HepG2 (cell line): Measurements from ENCODE around the gene AJUBA. TPM values are rescaled to one million over a fixed set of nuclear protein-coding genes. Genes with fewer than 3 reads are reported as not detected.

Source experiments
- CEBPG ChIP-seq: IDR thresholded peaks from 2 replicates; pipeline ENCODE4 v1.6.1; 2016
- ELF3 ChIP-seq: IDR thresholded peaks from 2 replicates; pipeline ENCODE4 v1.6.1; 2016; ENCODE audit warnings: missing genetic modification reagents, missing compliant biosample characterization
- FLYWCH1 ChIP-seq: sonication (generic); formaldehyde crosslinking; IDR thresholded peaks from 2 replicates; pipeline ENCODE4 v1.8.1; 2023; ENCODE audit warnings: mild to moderate bottlenecking, missing genetic modification reagents
- FOXA1 ChIP-seq, 2 experiments: fragments of 450-650 bp in 1 of 2; sonication (generic) in 1 of 2; formaldehyde crosslinking in 1 of 2; IDR thresholded peaks; 2 replicates each; pipeline versions ENCODE4 v1.4.0 to v1.6.1; 2016 to 2020; ENCODE audit warnings: missing genetic modification reagents in 1 of 2
- FOXP4 ChIP-seq: sonication (generic); formaldehyde crosslinking; IDR thresholded peaks from 2 replicates; pipeline ENCODE4 v1.4.0; 2020; ENCODE audit warnings: missing genetic modification reagents
- KLF12 ChIP-seq: sonication (generic); formaldehyde crosslinking; IDR thresholded peaks from 2 replicates; pipeline ENCODE4 v1.4.0; 2020; ENCODE audit warnings: missing genetic modification reagents, borderline replicate concordance
- MTF2 ChIP-seq: sonication (generic); formaldehyde crosslinking; IDR thresholded peaks from 2 replicates; pipeline ENCODE4 v1.5.0; 2020; ENCODE audit warnings: missing genetic modification reagents, borderline replicate concordance
- PREB ChIP-seq: sonication (generic); formaldehyde crosslinking; IDR thresholded peaks from 2 replicates; pipeline ENCODE4 v1.4.0; 2020; ENCODE audit warnings: missing genetic modification reagents
- RAD21 ChIP-seq: fragments of 450-650 bp; formaldehyde crosslinking; IDR thresholded peaks from 2 replicates; pipeline ENCODE4 v1.5.0; 2020; ENCODE audit warnings: mild to moderate bottlenecking
- SP2 ChIP-seq: sonication (generic); formaldehyde crosslinking; IDR thresholded peaks from 2 replicates; pipeline ENCODE4 v1.5.1; 2020; ENCODE audit warnings: mild to moderate bottlenecking, missing genetic modification reagents
- ZNF331 ChIP-seq: sonication (generic); formaldehyde crosslinking; IDR thresholded peaks from 2 replicates; pipeline ENCODE4 v1.4.0; 2020; ENCODE audit warnings: missing genetic modification reagents
- polyA plus RNA-seq, 8 experiments: library from polyadenylated mRNA; depleted of rRNA in 3 of 8; stranded (reverse) in 7 of 8; unstranded in 1 of 8; fragments of >200 nt; fragmentation: Illumina TruSeq in 4 of 8; extraction: Trizol in 4 of 8; gene quantifications; 2 replicates each; pipeline versions ENCODE4 v1.2.1 to v1.2.3, GENCODE V29; 2011 to 2016; ENCODE audit warnings: low read depth in 4 of 8, missing spikeins in 1 of 8, mixed read lengths in 1 of 8; ENCODE audit not compliant: insufficient read depth in 1 of 8
- total RNA-seq, 5 experiments: library from RNA; depleted of rRNA; stranded (reverse); fragments of >200 nt; fragmentation: Illumina TruSeq; extraction: Trizol; gene quantifications; 2 replicates each; pipeline ENCODE4 v1.2.3, GENCODE V29; 2016; ENCODE audit warnings: low read depth in 1 of 5
- TF ChIP-seq, protein P1 (sequence below): sonication (generic); formaldehyde crosslinking; IDR thresholded peaks from one replicate; pipeline ENCODE4 v1.5.1; 2020; ENCODE audit warnings: mild to moderate bottlenecking, missing genetic modification reagents; ENCODE audit errors: not compliant biosample characterization
- TF ChIP-seq, protein P2 (sequence below): IDR thresholded peaks from 2 replicates; pipeline ENCODE4 v1.4.0; 2020; ENCODE audit warnings: mild to moderate bottlenecking, missing genetic modification reagents

The AJUBA gene
- total and polyA plus RNA-seq, 2 of the 13 experiments (the other 11 are each of a cell fraction or from before 2014, with no cell fraction given): 157 to 241 TPM

DNA sequence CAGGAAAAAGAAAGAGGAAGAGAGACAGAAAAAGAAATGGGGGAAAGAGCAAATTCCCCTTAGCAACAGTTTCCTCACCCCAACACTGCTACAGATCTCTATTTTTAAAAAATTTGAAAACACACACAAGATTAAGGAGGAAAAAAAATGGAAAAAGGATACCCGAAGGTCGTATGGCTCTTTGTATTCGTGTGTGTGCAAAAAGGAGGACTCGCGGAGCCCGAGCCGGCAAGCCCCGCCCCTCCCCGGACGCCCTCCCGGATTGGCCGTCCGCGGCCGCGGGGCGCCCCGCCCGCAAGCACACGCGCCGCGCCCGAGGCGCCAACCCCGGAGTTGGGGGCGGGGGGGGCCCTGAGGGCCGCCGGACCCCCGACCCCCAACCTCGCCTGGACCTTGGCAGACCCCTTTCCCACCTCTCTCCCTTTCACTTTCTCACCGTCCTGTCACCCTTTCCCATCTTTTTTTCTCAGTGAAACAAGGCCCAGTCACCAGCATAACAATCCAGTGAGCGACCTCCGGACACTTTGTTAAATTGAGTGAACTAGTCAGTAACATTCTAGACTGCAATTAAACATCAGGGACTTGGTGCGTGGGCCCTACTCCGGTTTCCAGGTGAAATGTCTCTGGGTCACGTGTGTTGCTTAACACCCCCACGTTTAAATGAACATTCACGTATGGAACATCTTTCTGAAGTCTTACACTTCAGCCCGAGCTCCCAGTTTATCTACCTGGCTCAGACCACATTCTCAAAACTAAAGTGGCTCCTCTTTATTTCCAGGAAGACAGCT, 27.8 kb upstream of the AJUBA start, which contains the start of gene C14orf93 (continued):
- TF ChIP-seq, protein P1, sequence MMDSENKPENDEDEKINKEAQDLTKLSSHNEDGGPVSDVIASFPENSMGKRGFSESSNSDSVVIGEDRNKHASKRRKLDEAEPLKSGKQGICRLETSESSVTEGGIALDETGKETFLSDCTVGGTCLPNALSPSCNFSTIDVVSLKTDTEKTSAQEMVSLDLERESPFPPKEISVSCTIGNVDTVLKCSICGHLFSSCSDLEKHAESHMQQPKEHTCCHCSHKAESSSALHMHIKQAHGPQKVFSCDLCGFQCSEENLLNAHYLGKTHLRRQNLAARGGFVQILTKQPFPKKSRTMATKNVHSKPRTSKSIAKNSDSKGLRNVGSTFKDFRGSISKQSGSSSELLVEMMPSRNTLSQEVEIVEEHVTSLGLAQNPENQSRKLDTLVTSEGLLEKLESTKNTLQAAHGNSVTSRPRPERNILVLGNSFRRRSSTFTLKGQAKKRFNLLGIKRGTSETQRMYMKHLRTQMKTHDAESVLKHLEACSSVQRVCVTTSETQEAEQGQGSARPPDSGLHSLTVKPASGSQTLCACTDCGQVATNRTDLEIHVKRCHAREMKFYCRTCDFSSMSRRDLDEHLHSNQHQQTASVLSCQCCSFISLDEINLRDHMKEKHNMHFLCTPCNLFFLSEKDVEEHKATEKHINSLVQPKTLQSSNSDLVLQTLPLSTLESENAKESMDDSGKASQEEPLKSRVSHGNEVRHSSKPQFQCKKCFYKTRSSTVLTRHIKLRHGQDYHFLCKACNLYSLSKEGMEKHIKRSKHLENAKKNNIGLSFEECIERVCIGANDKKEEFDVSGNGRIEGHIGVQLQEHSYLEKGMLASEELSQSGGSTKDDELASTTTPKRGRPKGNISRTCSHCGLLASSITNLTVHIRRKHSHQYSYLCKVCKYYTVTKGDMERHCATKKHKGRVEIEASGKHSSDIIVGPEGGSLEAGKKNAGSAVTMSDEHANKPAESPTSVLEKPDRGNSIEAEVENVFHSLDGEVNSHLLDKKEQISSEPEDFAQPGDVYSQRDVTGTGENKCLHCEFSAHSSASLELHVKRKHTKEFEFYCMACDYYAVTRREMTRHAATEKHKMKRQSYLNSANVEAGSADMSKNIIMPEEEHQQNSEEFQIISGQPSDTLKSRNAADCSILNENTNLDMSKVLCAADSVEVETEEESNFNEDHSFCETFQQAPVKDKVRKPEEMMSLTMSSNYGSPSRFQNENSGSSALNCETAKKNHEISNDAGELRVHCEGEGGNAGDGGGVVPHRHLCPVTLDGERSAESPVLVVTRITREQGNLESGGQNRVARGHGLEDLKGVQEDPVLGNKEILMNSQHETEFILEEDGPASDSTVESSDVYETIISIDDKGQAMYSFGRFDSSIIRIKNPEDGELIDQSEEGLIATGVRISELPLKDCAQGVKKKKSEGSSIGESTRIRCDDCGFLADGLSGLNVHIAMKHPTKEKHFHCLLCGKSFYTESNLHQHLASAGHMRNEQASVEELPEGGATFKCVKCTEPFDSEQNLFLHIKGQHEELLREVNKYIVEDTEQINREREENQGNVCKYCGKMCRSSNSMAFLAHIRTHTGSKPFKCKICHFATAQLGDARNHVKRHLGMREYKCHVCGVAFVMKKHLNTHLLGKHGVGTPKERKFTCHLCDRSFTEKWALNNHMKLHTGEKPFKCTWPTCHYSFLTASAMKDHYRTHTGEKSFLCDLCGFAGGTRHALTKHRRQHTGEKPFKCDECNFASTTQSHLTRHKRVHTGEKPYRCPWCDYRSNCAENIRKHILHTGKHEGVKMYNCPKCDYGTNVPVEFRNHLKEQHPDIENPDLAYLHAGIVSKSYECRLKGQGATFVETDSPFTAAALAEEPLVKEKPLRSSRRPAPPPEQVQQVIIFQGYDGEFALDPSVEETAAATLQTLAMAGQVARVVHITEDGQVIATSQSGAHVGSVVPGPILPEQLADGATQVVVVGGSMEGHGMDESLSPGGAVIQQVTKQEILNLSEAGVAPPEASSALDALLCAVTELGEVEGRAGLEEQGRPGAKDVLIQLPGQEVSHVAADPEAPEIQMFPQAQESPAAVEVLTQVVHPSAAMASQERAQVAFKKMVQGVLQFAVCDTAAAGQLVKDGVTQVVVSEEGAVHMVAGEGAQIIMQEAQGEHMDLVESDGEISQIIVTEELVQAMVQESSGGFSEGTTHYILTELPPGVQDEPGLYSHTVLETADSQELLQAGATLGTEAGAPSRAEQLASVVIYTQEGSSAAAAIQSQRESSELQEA: peak; percentile 18
- TF ChIP-seq KLF12 (CRISPR knock-in tag) (peak; percentile 48; the same call in 1 of the 2 replicates), ZNF331 (CRISPR knock-in tag) (peak; percentile 65; the same call in 1 of the 2 replicates), CEBPG (CRISPR knock-in tag) (peak; percentile 60; the same call in 1 of the 2 replicates), ELF3 (CRISPR knock-in tag) (peak; percentile 71), FLYWCH1 (CRISPR knock-in tag) (peak; percentile 95; the same call in 1 of the 2 replicates), PREB (no peak), FOXA1 (IDR thresholded peaks at IDR 0.05) (no peak), FOXA1 (CRISPR knock-in tag; IDR thresholded peaks at IDR 0.05) (0 out of 2 replicates have a peak, but pooled peaks have one; percentile 13), SP2 (CRISPR knock-in tag) (peak; percentile 55; the same call in 1 of the 2 replicates), FOXP4 (CRISPR knock-in tag) (peak; percentile 50), RAD21 (CRISPR knock-in tag) (no peak; the same call in 1 of the 2 replicates), MTF2 (CRISPR knock-in tag) (0 out of 2 replicates have a peak, but pooled peaks have one; percentile 56)
- TF ChIP-seq, protein P2, sequence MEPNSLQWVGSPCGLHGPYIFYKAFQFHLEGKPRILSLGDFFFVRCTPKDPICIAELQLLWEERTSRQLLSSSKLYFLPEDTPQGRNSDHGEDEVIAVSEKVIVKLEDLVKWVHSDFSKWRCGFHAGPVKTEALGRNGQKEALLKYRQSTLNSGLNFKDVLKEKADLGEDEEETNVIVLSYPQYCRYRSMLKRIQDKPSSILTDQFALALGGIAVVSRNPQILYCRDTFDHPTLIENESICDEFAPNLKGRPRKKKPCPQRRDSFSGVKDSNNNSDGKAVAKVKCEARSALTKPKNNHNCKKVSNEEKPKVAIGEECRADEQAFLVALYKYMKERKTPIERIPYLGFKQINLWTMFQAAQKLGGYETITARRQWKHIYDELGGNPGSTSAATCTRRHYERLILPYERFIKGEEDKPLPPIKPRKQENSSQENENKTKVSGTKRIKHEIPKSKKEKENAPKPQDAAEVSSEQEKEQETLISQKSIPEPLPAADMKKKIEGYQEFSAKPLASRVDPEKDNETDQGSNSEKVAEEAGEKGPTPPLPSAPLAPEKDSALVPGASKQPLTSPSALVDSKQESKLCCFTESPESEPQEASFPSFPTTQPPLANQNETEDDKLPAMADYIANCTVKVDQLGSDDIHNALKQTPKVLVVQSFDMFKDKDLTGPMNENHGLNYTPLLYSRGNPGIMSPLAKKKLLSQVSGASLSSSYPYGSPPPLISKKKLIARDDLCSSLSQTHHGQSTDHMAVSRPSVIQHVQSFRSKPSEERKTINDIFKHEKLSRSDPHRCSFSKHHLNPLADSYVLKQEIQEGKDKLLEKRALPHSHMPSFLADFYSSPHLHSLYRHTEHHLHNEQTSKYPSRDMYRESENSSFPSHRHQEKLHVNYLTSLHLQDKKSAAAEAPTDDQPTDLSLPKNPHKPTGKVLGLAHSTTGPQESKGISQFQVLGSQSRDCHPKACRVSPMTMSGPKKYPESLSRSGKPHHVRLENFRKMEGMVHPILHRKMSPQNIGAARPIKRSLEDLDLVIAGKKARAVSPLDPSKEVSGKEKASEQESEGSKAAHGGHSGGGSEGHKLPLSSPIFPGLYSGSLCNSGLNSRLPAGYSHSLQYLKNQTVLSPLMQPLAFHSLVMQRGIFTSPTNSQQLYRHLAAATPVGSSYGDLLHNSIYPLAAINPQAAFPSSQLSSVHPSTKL: peak; percentile 48; the same call in 1 of the 2 replicates
